Mesothelial cell of epicardium (in vitro differentiated cells): ENCODE measurements around the gene SMIM5. TPM values are rescaled to one million over a fixed set of nuclear protein-coding genes. Genes with fewer than 3 reads are reported as not detected.
"Not testable (repeated sequence)": the region's sequence is repeated elsewhere in the genome, so short reads cannot be mapped to it uniquely, and the experiment has no call there.

Source experiments
- DNase-seq, 2 experiments: peaks; one replicate each; pipeline ENCODE4 v3.0.0; 2021; ENCODE audit warnings: low spot score in 2 of 2; ENCODE audit not compliant: unreplicated experiment in 2 of 2
- H3K27ac Mint-ChIP-seq: 2 replicates; pipeline ENCODE4 v1.8.0; 2021; ENCODE audit warnings: mixed read lengths
- H3K27me3 Mint-ChIP-seq: 2 replicates; pipeline ENCODE4 v1.8.0; 2021; ENCODE audit warnings: low read depth, mixed read lengths
- H3K36me3 Mint-ChIP-seq: 2 replicates; pipeline ENCODE4 v1.8.0; 2021; ENCODE audit warnings: mixed read lengths
- H3K4me1 Mint-ChIP-seq: 2 replicates; pipeline ENCODE4 v1.8.0; 2021; ENCODE audit warnings: mixed read lengths
- H3K4me3 Mint-ChIP-seq: 2 replicates; pipeline ENCODE4 v1.8.0; 2021; ENCODE audit warnings: mild to moderate bottlenecking, moderate library complexity, mixed read lengths
- H3K9me3 Mint-ChIP-seq: 2 replicates; pipeline ENCODE4 v1.8.0; 2021; ENCODE audit warnings: mixed read lengths
- total RNA-seq: library from RNA; stranded (reverse); gene quantifications from 3 replicates; pipeline ENCODE4 v1.2.1, GENCODE V29; 2021
- TF ChIP-seq, protein P1 (sequence below): fragments of 200-600 bp; sonication (generic); IDR thresholded peaks from one replicate; pipeline ENCODE4 v1.5.0; 2021; ENCODE audit warnings: antibody characterized with exemption; ENCODE audit not compliant: unreplicated experiment

The SMIM5 gene
- total RNA-seq, 1 donor from 2014 or later, result 1.7 TPM

DNA sequence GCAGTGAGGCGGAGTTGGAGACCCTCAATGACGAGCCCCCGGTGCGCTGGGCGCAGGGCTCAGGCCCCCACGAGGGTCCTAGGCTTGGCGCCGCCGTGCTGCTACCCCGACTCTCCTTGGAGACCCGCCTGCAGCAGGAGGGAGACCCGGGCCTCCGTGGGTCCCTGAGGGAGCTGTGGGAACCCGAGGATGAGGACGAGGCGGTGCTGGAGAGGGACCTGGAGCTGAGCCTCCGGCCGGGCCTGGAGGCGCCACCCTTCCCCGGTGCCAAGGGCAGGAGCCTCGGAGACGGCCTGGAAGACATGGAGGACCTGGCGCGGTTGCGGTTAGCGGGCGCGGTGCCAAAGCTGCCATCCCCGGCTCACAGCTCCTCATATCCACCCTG, 43.3 kb upstream of the SMIM5 start:
- H3K4me3 Mint-ChIP-seq, result peak overlapping the region; percentile 42
- no peaks in the 10 kb centered on the region for H3K36me3 Mint-ChIP-seq
- peaks cover 3% of the 10 kb centered on the region for H3K27me3 Mint-ChIP-seq
- DNase-seq, result no peak
- no peak overlapping the region for H3K27ac Mint-ChIP-seq
- H3K9me3 Mint-ChIP-seq, result no peaks in the 10 kb centered on the region
- TF ChIP-seq, protein P1, sequence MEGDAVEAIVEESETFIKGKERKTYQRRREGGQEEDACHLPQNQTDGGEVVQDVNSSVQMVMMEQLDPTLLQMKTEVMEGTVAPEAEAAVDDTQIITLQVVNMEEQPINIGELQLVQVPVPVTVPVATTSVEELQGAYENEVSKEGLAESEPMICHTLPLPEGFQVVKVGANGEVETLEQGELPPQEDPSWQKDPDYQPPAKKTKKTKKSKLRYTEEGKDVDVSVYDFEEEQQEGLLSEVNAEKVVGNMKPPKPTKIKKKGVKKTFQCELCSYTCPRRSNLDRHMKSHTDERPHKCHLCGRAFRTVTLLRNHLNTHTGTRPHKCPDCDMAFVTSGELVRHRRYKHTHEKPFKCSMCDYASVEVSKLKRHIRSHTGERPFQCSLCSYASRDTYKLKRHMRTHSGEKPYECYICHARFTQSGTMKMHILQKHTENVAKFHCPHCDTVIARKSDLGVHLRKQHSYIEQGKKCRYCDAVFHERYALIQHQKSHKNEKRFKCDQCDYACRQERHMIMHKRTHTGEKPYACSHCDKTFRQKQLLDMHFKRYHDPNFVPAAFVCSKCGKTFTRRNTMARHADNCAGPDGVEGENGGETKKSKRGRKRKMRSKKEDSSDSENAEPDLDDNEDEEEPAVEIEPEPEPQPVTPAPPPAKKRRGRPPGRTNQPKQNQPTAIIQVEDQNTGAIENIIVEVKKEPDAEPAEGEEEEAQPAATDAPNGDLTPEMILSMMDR, result no peak
- H3K4me1 Mint-ChIP-seq, result peaks cover 5% of the 10 kb centered on the region

DNA sequence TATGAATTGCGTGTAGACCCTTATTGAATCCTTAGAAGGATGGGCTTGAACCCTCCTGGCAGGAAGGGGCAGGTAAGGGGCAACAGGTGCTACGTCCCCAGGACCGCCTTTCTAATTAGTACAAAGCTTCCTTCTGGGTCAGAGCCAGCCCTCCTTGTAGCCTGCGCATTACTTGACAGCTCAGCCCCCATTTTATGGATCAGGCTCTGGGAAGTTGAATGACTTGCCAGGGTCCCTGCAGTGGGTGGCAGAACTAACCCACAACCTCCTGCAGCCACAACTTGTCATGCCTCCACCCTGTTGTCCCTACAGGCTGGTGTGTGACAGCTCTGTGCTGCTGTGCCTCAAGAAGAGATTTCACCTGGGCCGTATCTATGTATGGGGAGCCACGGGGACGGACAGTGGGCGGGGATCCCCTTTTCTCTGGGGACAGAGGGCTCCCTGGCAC, 42.9 kb upstream of the SMIM5 start:
- peak overlapping the region; percentile 42 for H3K4me3 Mint-ChIP-seq
- peaks cover 5% of the 10 kb centered on the region for H3K4me1 Mint-ChIP-seq
- no peaks in the 10 kb centered on the region for H3K36me3 Mint-ChIP-seq
- H3K9me3 Mint-ChIP-seq, result no peaks in the 10 kb centered on the region
- peaks cover 3% of the 10 kb centered on the region for H3K27me3 Mint-ChIP-seq
- TF ChIP-seq, protein P1, result no peak
- DNase-seq, result no peak
- H3K27ac Mint-ChIP-seq, result no peak overlapping the region

DNA sequence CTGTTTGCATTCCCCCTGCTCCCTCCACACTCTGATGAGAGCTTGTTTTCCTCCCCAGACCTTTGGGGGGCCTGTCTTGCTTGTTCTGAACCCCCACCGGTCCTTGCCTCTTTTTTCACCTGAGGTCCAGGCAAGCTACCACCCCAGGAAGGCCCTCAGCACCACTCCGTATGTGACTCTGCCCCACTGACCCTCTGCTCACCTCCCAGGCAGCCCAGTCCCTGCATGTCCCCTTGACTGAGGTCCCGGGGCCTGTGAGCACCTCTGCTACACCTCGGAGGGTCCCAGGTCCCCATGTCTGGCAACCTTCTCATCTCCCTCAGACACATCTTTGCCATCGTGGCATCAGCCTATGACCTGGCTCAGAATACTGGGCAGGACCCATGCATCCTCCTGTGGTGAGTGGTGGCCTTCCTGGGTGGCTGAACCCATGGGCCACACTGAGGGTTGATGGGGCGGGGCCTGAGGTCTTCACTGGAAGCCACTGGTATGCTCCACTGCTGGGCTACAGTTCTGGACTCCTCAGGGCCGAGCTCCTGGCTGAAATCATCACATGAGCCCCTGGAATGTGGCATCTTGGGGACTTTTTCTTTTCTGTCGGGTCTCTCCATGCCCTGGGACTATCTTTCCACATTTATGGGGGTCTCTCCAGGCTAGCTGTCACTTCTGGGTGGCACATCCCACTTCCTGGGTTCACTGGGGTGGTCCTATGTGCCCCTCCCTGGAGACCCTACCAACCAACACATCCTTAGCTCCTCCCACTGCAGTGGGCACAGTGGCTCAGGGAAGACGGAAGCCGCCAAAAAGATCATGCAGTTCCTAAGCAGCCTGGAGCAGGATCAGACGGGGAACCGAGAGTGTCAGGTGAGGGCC, 42.1 kb upstream of the SMIM5 start:
- TF ChIP-seq, protein P1, result no peak
- DNase-seq, result no peak
- Mint-ChIP-seq H3K9me3 (no peaks in the 10 kb centered on the region), H3K27me3 (peaks cover under 1% of the 10 kb centered on the region), H3K27ac (no peak overlapping the region), H3K4me3 (peak overlapping the region; percentile 52), H3K36me3 (no peaks in the 10 kb centered on the region), H3K4me1 (peaks cover 5% of the 10 kb centered on the region)

DNA sequence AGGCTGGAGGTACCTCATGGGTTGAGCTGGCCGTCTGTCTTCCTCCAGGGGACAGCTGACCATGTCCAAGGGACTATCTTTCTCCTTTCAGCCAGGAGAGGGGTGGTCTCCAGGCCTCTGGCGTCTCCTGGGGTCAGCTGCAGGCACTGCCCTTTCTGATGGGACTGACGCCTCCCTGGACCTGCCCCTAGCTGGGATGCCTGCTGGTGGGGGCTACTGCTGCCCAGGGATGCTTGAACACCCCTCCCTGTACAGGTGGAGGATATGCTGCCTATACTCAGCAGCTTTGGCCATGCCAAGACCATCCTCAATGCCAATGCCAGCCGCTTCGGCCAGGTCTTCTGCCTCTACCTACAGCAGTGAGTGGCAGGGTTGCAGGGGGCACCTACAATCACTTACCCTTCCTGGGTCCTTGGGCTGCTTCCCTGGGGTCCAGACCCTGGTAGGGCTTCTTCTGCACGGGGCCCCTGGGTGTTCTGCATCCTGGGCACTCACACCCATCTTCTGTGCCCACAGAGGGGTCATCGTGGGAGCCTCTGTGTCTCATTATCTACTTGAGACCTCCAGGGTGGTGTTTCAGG, 41.4 kb upstream of the SMIM5 start:
- H3K4me3 Mint-ChIP-seq, result no peak overlapping the region
- H3K4me1 Mint-ChIP-seq, result peaks cover 5% of the 10 kb centered on the region
- no peaks in the 10 kb centered on the region for H3K36me3 Mint-ChIP-seq
- H3K27me3 Mint-ChIP-seq, result no peaks in the 10 kb centered on the region
- DNase-seq, result no peak
- TF ChIP-seq, protein P1, result no peak
- no peaks in the 10 kb centered on the region for H3K9me3 Mint-ChIP-seq
- H3K27ac Mint-ChIP-seq, result no peak overlapping the region

DNA sequence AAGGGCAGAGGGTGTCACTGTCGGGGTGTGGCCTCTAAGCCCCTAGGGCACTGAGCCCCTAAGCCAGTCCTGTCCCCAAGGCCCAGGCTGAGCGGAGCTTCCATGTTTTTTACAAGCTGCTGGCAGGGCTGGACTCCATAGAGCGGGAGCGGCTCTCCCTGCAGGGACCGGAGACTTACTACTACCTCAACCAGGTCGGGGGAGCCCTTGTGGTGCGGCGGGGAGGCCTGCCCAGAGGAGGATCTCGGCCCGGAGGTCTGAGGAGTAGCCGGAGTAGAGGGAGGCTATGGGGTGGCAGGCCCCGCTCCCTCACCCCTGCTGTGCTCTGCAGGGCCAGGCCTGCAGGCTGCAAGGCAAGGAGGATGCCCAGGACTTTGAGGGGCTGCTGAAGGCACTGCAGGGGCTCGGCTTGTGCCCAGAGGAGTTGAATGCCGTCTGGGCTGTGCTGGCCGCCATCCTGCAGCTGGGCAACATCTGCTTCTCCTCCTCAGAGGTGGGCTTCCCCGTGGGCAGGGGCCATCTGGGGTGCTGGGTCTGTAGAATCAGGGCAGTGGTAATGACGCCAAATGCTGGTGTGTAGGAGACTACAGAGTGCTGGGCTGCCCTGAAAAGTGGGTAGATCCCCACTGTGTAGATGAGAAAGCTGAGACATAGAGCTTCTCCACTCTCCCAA, 40.8 kb upstream of the SMIM5 start:
- Mint-ChIP-seq H3K4me1 (peaks cover under 1% of the 10 kb centered on the region), H3K27me3 (no peaks in the 10 kb centered on the region), H3K9me3 (no peaks in the 10 kb centered on the region), H3K36me3 (no peaks in the 10 kb centered on the region), H3K4me3 (no peak overlapping the region), H3K27ac (no peak overlapping the region)
- TF ChIP-seq, protein P1, result no peak
- DNase-seq, result no peak

DNA sequence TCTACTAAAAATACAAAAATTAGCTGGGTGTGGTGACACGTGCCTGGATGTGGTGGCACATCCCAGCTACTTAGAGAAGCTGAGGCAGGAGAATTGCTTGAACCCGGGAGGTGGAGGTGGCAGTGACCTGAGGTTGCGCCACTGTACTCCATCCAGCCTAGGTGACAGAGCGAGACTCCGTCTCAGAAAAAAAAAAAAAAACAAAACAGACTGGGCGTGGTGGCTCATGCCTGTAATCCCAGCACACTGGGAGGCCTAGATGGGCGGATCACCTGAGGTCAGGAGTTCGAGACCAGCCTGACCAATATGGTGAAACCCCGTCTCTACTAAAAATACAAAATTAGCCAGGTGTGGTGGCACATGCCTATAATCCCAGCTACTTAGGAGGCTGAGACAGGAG, 39.8 kb upstream of the SMIM5 start:
- H3K9me3 Mint-ChIP-seq, H3K4me3 Mint-ChIP-seq, H3K4me1 Mint-ChIP-seq, DNase-seq, H3K27ac Mint-ChIP-seq, H3K27me3 Mint-ChIP-seq, H3K36me3 Mint-ChIP-seq: not testable (repeated sequence)
